Endothelial cell of umbilical vein (primary cell): ENCODE data around the gene DCLK2. TPM values are rescaled to one million over a fixed set of nuclear protein-coding genes. Genes with fewer than 3 reads are reported as not detected.

Source experiments
- BruUV-seq: library from RNA; stranded (reverse); fragments of 400-500 nt; replicated peaks from 2 replicates; lab custom pipeline; 2021; lab: Mats Ljungman, UMichigan
- CTCF ChIA-PET: fragments of 300-600, 350-600 bp; sonication (Branson Sonifier 250); formaldehyde crosslinking; loops from one replicate; lab custom pipeline; 2021; ENCODE audit warnings: antibody characterized with exemption, inconsistent platforms; lab: Charles Lee
- POLR2A ChIA-PET: fragments of 300-600, 350-600 bp; sonication (Branson Sonifier 250); formaldehyde crosslinking; loops from one replicate; lab custom pipeline; 2021; ENCODE audit warnings: antibody characterized with exemption, inconsistent platforms; lab: Charles Lee
- DNase-seq: peaks from one replicate; pipeline ENCODE4 v3.0.0-alpha.2; 2011; ENCODE audit warnings: low read depth, low spot score
- FAIRE-seq: peaks from 2 replicates; lab custom pipeline; 2011; peaks lifted over from hg19 to GRCh38; lab: Jason Lieb, UNC
- H2AFZ ChIP-seq: 2 replicates; pipeline ENCODE4 v1.6.0; 2012; ENCODE audit warnings: low read depth, low read length, control low read depth, inconsistent platforms
- H3K27ac ChIP-seq: 2 replicates; pipeline ENCODE4 v1.5.1; 2011; ENCODE audit warnings: low read depth, mild to moderate bottlenecking, control low read depth, low read length, moderate library complexity; ENCODE audit not compliant: insufficient read depth
- H3K27me3 ChIP-seq, 2 experiments: 2 replicates each; pipeline versions ENCODE4 v1.6.0 to v1.6.1; 2011; ENCODE audit warnings: low read length in 2 of 2, mixed read lengths in 1 of 2; ENCODE audit not compliant: control insufficient read depth in 2 of 2, insufficient read depth in 2 of 2
- H3K36me3 ChIP-seq, 2 experiments: 2 replicates in 1 of 2; 3 replicates in 1 of 2; pipeline ENCODE4 v1.5.1; 2011; ENCODE audit warnings: low read length in 2 of 2, mild to moderate bottlenecking in 1 of 2, moderate library complexity in 1 of 2; ENCODE audit not compliant: control insufficient read depth in 2 of 2, insufficient read depth in 2 of 2; ENCODE audit errors: extremely low read depth in 1 of 2
- H3K4me1 ChIP-seq: 3 replicates; pipeline ENCODE4 v1.5.1; 2011; ENCODE audit warnings: mild to moderate bottlenecking, low read length; ENCODE audit not compliant: control insufficient read depth, insufficient read depth; ENCODE audit errors: extremely low read depth
- H3K4me2 ChIP-seq: 2 replicates; pipeline ENCODE4 v1.6.1; 2011; ENCODE audit warnings: low read length, control low read depth, mixed read lengths; ENCODE audit not compliant: insufficient read depth
- H3K4me3 ChIP-seq, 3 experiments: fragments of 200-600 bp in 1 of 3; sonication (generic), shearing (Covaris generic) in 1 of 3; replicated peaks in 1 of 3; 2 replicates each; pipeline ENCODE4 v1.5.1; 2011 to 2016; ENCODE audit warnings: control low read depth in 3 of 3, low read length in 3 of 3, mild to moderate bottlenecking in 2 of 3, inconsistent platforms in 1 of 3, low read depth in 1 of 3, moderate library complexity in 1 of 3; ENCODE audit not compliant: insufficient read depth in 1 of 3
- H3K79me2 ChIP-seq: 2 replicates; pipeline ENCODE4 v1.6.0; 2012; ENCODE audit warnings: low read length, inconsistent platforms; ENCODE audit not compliant: control insufficient read depth, insufficient read depth
- H3K9ac ChIP-seq: replicated peaks from 2 replicates; pipeline ENCODE3; 2011; ENCODE audit warnings: low read length, control low read depth; ENCODE audit not compliant: insufficient read depth; ENCODE audit errors: extremely low read depth
- H3K9me1 ChIP-seq: replicated peaks from 3 replicates; pipeline ENCODE4 v1.6.0; 2011; ENCODE audit warnings: mild to moderate bottlenecking, low read length; ENCODE audit not compliant: control insufficient read depth, insufficient read depth; ENCODE audit errors: extremely low read depth
- H3K9me3 ChIP-seq: replicated peaks from 2 replicates; pipeline ENCODE4 v1.5.1; 2012; ENCODE audit warnings: low read length, inconsistent platforms; ENCODE audit not compliant: control insufficient read depth, insufficient read depth
- H4K20me1 ChIP-seq: replicated peaks from 2 replicates; pipeline ENCODE3; 2011; ENCODE audit warnings: mild to moderate bottlenecking, low read length; ENCODE audit not compliant: control insufficient read depth, insufficient read depth; ENCODE audit errors: extremely low read depth
- CTCF ChIP-seq, 2 donors: IDR thresholded peaks; 1 replicate in 1 of 2; 2 replicates in 1 of 2; pipeline ENCODE4 v1.5.1; 2011; ENCODE audit warnings: low read length in 2 of 2, mild to moderate bottlenecking in 2 of 2, moderate library complexity in 2 of 2, control low read depth in 1 of 2, inconsistent platforms in 1 of 2, low read depth in 1 of 2; ENCODE audit not compliant: insufficient read depth in 1 of 2; ENCODE audit errors: extremely low read depth in 1 of 2
- EZH2 ChIP-seq: IDR thresholded peaks from 2 replicates; pipeline ENCODE4 v1.6.1; 2012; ENCODE audit warnings: borderline replicate concordance, low read depth, mild to moderate bottlenecking, moderate library complexity, low read length, inconsistent platforms; ENCODE audit not compliant: severe bottlenecking
- FOS ChIP-seq: IDR thresholded peaks from 2 replicates; pipeline ENCODE4 v1.6.1; 2011; ENCODE audit warnings: mild to moderate bottlenecking, low read length, moderate library complexity, borderline replicate concordance; ENCODE audit not compliant: insufficient read depth
- GATA2 ChIP-seq: IDR thresholded peaks from 2 replicates; pipeline ENCODE4 v1.7.0; 2011; ENCODE audit warnings: low read depth, mild to moderate bottlenecking, moderate library complexity, mixed read lengths, low read length; ENCODE audit not compliant: insufficient read length, insufficient read depth
- JUN ChIP-seq: IDR thresholded peaks from 2 replicates; pipeline ENCODE4 v1.6.1; 2011; ENCODE audit warnings: borderline replicate concordance, low read depth; ENCODE audit not compliant: insufficient read length, insufficient read depth
- MAX ChIP-seq: IDR thresholded peaks from 2 replicates; pipeline ENCODE4 v1.6.1; 2011; ENCODE audit not compliant: insufficient read depth, insufficient read length
- MYC ChIP-seq: IDR thresholded peaks from one replicate; pipeline ENCODE4 v1.6.1; 2011; ENCODE audit warnings: mild to moderate bottlenecking, low read depth, low read length
- POLR2A ChIP-seq: IDR thresholded peaks from 2 replicates; pipeline ENCODE4 v1.6.1; 2012; ENCODE audit warnings: low read depth, mild to moderate bottlenecking, control low read depth, low read length
- POLR2AphosphoS5 ChIP-seq: IDR thresholded peaks from 2 replicates; pipeline ENCODE4 v1.6.1; 2012; ENCODE audit warnings: low read depth, mild to moderate bottlenecking, control low read depth, low read length, moderate library complexity; ENCODE audit not compliant: insufficient read depth
- dilution Hi-C: fragments of 300-500 bp; cut with MboI; formaldehyde crosslinking; loops from one replicate; pipeline ENCODE4 v1.15.0; 2019; ENCODE audit warnings: low sequenced_read_pairs; ENCODE audit not compliant: extremely low pct_ligation_motif_present
- intact Hi-C: fragments of 100-400 bp; cut with micrococcal nuclease; formaldehyde crosslinking; loops from one replicate; pipeline ENCODE4 v1.10.0; 2022
- polyA plus RNA-seq, 4 experiments: library from polyadenylated mRNA; depleted of rRNA in 3 of 4; stranded (reverse) in 3 of 4; unstranded in 1 of 4; fragments of >200 nt; gene quantifications; 2 replicates each; pipeline versions ENCODE4 v1.2.1 to v1.2.3, GENCODE V29; 2011 to 2012; ENCODE audit warnings: missing spikeins in 1 of 4
- total RNA-seq: library from RNA; stranded (reverse); gene quantifications from 2 replicates; pipeline ENCODE4 v1.2.3, GENCODE V29; 2021

Gene DCLK2
- total and polyA plus RNA-seq, 2 donors (not counting 3 experiments of a cell fraction or from before 2014, with no cell fraction given), result 1.7 to 4.7 TPM

GRCh38 chr4:150231107-150231770 lies 153.0 kb downstream of the DCLK2 start:
- Histone ChIP-seq H3K79me2 (no peaks in the 10 kb centered on the region), H3K4me1 (peaks cover 32% of the 10 kb centered on the region), H2AFZ (no peak overlapping the region), H3K9ac (no peak overlapping the region), H3K9me3 (no peaks in the 10 kb centered on the region), H4K20me1 (no peaks in the 10 kb centered on the region), H3K4me2 (no peak overlapping the region), H3K27me3 (no peaks in the 10 kb centered on the region), H3K27ac (no peak overlapping the region), H3K36me3 (no peaks in the 10 kb centered on the region), H3K9me1 (no peaks in the 10 kb centered on the region), H3K4me3 (no peak overlapping the region)
- dilution Hi-C loops (no loop called here), intact Hi-C loops (no loop called here)
- DNase-seq (peak; percentile 38), FAIRE-seq (no peak)
- POLR2A ChIA-PET, result no interaction called here
- no TSS peak for BruUV-seq
- CTCF ChIA-PET, result interaction anchor here (0.9 to 4.5 kb wide), 7 partner anchors 12 to 636 kb away, joined by 3 to 40 read pairs (median 3); no protein-coding TSS in a partner anchor
- no peak for TF ChIP-seq POLR2A
- TF ChIP-seq MAX, result no peak
- no peak for TF ChIP-seq FOS
- no peak for TF ChIP-seq EZH2
- no peak for TF ChIP-seq GATA2
- TF ChIP-seq POLR2AphosphoS5, result no peak
- TF ChIP-seq MYC, result no peak
- TF ChIP-seq CTCF (IDR thresholded peaks at IDR 0.05; ENCODE audit: extremely low read depth in 1 of 2, insufficient read depth in 1 of 2, low read depth in 1 of 2, low read length in 2 of 2), result no peak
- no peak for TF ChIP-seq JUN
